C4-2B (cell line): ENCODE measurements around the gene RBM20.

Experiments
- ZFX ChIP-seq: fragments of 450-650 bp; IDR thresholded peaks from 2 replicates; pipeline ENCODE4 v1.6.1; 2017
- TF ChIP-seq, protein P1 (sequence below): fragments of 450-650 bp; conservative IDR thresholded peaks from 2 replicates; pipeline ENCODE4 v1.5.1; 2017; ENCODE audit warnings: mild to moderate bottlenecking

DNA sequence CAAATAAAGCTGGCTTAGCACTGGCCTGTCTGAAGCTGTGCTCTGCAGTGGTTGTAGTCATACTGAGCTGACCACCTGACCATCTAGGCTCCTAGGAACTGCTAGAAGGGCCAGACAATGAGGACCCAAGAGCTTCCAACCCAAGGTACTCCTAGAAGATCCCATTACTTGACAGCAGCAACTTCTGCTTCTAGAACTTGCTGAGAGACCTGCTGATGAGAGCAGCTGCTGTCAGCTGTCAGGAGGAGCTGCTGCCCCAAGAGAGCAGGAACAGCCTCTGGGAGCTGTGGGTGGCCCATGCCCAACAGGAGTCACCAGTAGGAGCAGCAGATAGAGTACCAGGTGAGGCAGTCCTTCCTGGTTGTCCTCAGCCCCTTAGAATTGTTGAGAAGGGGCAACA lies 70.2 kb downstream of the RBM20 start:
- TF ChIP-seq, protein P1, sequence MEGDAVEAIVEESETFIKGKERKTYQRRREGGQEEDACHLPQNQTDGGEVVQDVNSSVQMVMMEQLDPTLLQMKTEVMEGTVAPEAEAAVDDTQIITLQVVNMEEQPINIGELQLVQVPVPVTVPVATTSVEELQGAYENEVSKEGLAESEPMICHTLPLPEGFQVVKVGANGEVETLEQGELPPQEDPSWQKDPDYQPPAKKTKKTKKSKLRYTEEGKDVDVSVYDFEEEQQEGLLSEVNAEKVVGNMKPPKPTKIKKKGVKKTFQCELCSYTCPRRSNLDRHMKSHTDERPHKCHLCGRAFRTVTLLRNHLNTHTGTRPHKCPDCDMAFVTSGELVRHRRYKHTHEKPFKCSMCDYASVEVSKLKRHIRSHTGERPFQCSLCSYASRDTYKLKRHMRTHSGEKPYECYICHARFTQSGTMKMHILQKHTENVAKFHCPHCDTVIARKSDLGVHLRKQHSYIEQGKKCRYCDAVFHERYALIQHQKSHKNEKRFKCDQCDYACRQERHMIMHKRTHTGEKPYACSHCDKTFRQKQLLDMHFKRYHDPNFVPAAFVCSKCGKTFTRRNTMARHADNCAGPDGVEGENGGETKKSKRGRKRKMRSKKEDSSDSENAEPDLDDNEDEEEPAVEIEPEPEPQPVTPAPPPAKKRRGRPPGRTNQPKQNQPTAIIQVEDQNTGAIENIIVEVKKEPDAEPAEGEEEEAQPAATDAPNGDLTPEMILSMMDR = no peak
- no peak for TF ChIP-seq ZFX
